Fibroblast of lung (primary cell): ENCODE measurements around the gene SYT8. TPM values are rescaled to one million over a fixed set of nuclear protein-coding genes. Genes with fewer than 3 reads are reported as not detected.

ENCODE experiments used
- DNase-seq, 2 donors: peaks; one replicate each; pipeline versions ENCODE4 v3.0.0 to v3.0.0-alpha.2; 2010; ENCODE audit warnings: low read depth in 2 of 2
- H2AFZ ChIP-seq: 2 replicates; pipeline ENCODE4 v1.5.1; 2012; ENCODE audit warnings: low read length, control low read depth, inconsistent platforms
- H3K27ac ChIP-seq: 2 replicates; pipeline ENCODE4 v1.5.1; 2011; ENCODE audit warnings: low read length, control low read depth; ENCODE audit not compliant: insufficient read depth
- H3K27me3 ChIP-seq: 2 replicates; pipeline ENCODE4 v1.5.1; 2011; ENCODE audit warnings: mild to moderate bottlenecking, low read length; ENCODE audit not compliant: control insufficient read depth, insufficient read depth
- H3K36me3 ChIP-seq: 2 replicates; pipeline ENCODE4 v1.5.1; 2011; ENCODE audit warnings: low read length; ENCODE audit not compliant: control insufficient read depth, insufficient read depth
- H3K4me1 ChIP-seq: 2 replicates; pipeline ENCODE4 v1.5.1; 2011; ENCODE audit warnings: low read length; ENCODE audit not compliant: control insufficient read depth, insufficient read depth; ENCODE audit errors: extremely low read depth
- H3K4me2 ChIP-seq: 2 replicates; pipeline ENCODE4 v1.5.1; 2011; ENCODE audit warnings: low read length, control low read depth; ENCODE audit not compliant: insufficient read depth; ENCODE audit errors: extremely low read depth
- H3K4me3 ChIP-seq, 4 experiments: fragments of 200-600 bp in 1 of 4; sonication (generic) in 1 of 4; replicated peaks in 1 of 4; 2 replicates each; pipeline ENCODE4 v1.5.1; 2011 to 2016; ENCODE audit warnings: low read length in 4 of 4, low read depth in 3 of 4, mild to moderate bottlenecking in 3 of 4, control low read depth in 2 of 4, inconsistent platforms in 1 of 4, mixed read lengths in 1 of 4; ENCODE audit not compliant: insufficient read depth in 1 of 4; ENCODE audit errors: control extremely low read depth in 1 of 4
- H3K79me2 ChIP-seq: 2 replicates; pipeline ENCODE4 v1.5.1; 2012; ENCODE audit warnings: mild to moderate bottlenecking, low read length, inconsistent platforms; ENCODE audit not compliant: control insufficient read depth, insufficient read depth
- H3K9ac ChIP-seq: 2 replicates; pipeline ENCODE4 v1.5.1; 2011; ENCODE audit warnings: mild to moderate bottlenecking, low read length, control low read depth; ENCODE audit not compliant: insufficient read depth
- H3K9me3 ChIP-seq: 2 replicates; pipeline ENCODE4 v1.5.1; 2012; ENCODE audit warnings: low read depth, low read length; ENCODE audit not compliant: control insufficient read depth, insufficient read depth
- H4K20me1 ChIP-seq: 2 replicates; pipeline ENCODE4 v1.5.1; 2011; ENCODE audit warnings: low read length; ENCODE audit not compliant: control insufficient read depth, insufficient read depth; ENCODE audit errors: extremely low read depth
- CTCF ChIP-seq, 2 donors: IDR thresholded peaks in 1 of 2; conservative IDR thresholded peaks in 1 of 2; 1 replicate in 1 of 2; 2 replicates in 1 of 2; pipeline ENCODE4 v1.5.1; 2011 to 2012; ENCODE audit warnings: low read length in 2 of 2, control low read depth in 1 of 2, inconsistent platforms in 1 of 2, low read depth in 1 of 2, mild to moderate bottlenecking in 1 of 2
- EZH2 ChIP-seq: IDR thresholded peaks from 2 replicates; pipeline ENCODE4 v1.5.1; 2012; ENCODE audit warnings: low read length, control low read depth, mild to moderate bottlenecking; ENCODE audit errors: missing control alignments
- polyA plus RNA-seq, 2 donors: library from polyadenylated mRNA; depleted of rRNA in 1 of 2; stranded (reverse) in 1 of 2; unstranded in 1 of 2; fragments of >200 nt; gene quantifications; 2 replicates each; pipeline ENCODE4 v1.2.1, GENCODE V29; 2011 to 2012; ENCODE audit warnings: missing spikeins in 1 of 2
- total RNA-seq: library from RNA; depleted of rRNA; stranded (reverse); fragments of >200 nt; gene quantifications from 2 replicates; pipeline ENCODE4 v1.2.1, GENCODE V29; 2014

SYT8 gene
- total and polyA plus RNA-seq, 2 donors (not counting 1 experiment from before 2014, with no cell fraction given), result not detected

- Histone ChIP-seq H4K20me1 (no peaks in the 10 kb centered on the region), H3K9ac (no peak overlapping the region), H3K4me3 (no peak overlapping the region), H3K4me1 (no peaks in the 10 kb centered on the region), H2AFZ (no peak overlapping the region), H3K36me3 (no peaks in the 10 kb centered on the region), H3K79me2 (no peaks in the 10 kb centered on the region), H3K9me3 (no peaks in the 10 kb centered on the region), H3K27me3 (no peaks in the 10 kb centered on the region), H3K27ac (no peak overlapping the region), H3K4me2 (no peak overlapping the region)
- DNase-seq, result no peak
- TF ChIP-seq CTCF (conservative IDR thresholded peaks at IDR 0.05 in 1 of 2, IDR thresholded peaks at IDR 0.05 in 1 of 2; ENCODE audit: low read depth in 1 of 2, low read length in 2 of 2), result no peak
- TF ChIP-seq EZH2, result no peak
Measured at GRCh38 chr11:1852271-1852876, 17.6 kb downstream of the SYT8 start.

- DNase-seq, result no peak
Measured at GRCh38 chr11:1852877-1853276, 18.1 kb downstream of the SYT8 start, which contains the start of gene LSP1. LSP1 (plus strand) TSS chr11:1853084; CDS start chr11:1853145, 61 bp downstream.

More at GRCh38 chr11:1852877-1853276, 18.1 kb downstream of the SYT8 start, which contains the start of gene LSP1:
- Histone ChIP-seq H3K4me3 (no peak within 1 kb of the TSS), H3K4me1 (no peaks in the 10 kb centered on the region), H3K27ac (no peak within 1 kb of the TSS), H3K9me3 (no peaks in the 10 kb centered on the region), H3K9ac (no peak within 1 kb of the TSS), H4K20me1 (no peaks in the 10 kb centered on the region), H3K36me3 (no peaks in the 10 kb centered on the region), H3K4me2 (no peak within 1 kb of the TSS), H3K79me2 (no peaks in the 10 kb centered on the region), H3K27me3 (no peaks in the 10 kb centered on the region), H2AFZ (no peak within 1 kb of the TSS)
- TF ChIP-seq CTCF (conservative IDR thresholded peaks at IDR 0.05 in 1 of 2, IDR thresholded peaks at IDR 0.05 in 1 of 2; ENCODE audit: low read depth in 1 of 2, low read length in 2 of 2), result no peak
- no peak for TF ChIP-seq EZH2
